Measurements from ENCODE around the gene PCDHA9.
"Not testable (repeated sequence)": the region's sequence is repeated elsewhere in the genome, so short reads cannot be mapped to it uniquely, and the experiment has no call there.

PCDHA9 gene

DNA sequence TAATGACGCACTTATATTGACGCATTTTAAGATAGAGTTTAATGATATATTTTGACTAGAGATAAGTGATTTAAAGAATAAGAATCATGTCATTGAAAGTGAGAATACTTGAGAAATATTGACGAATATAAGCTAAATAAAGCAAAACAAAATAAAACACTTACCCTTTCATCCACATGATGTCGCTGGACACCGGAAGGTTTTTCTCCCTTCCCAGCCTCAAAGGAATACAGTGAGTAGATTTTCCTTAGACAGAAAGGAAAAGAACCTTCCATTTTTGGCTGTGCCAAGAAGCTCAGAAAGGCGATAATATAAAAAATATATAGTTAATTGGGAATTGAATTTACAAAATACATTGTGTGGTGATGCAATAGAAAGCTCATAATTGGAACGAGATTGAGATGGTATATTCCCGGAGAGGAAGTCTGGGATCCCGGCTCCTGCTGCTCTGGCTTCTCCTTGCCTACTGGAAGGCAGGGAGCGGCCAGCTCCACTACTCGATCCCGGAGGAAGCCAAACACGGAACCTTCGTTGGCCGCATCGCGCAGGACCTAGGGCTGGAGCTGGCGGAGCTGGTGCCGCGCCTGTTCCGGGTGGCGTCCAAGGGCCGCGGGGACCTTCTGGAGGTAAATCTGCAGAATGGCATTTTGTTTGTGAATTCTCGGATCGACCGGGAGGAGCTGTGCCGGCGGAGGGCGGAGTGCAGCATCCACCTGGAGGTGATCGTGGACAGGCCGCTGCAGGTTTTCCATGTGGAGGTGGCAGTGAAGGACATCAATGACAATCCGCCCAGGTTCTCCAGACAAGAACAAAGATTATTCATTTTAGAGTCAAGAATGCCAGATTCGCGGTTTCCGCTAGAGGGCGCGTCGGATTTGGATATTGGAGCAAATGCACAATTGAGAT lies 26.6 kb upstream of the PCDHA9 start, which contains the start of gene PCDHA5:
Gene PCDHA5, plus strand, starts transcription at position 239 of the 906 bp plus-strand sequence.
- H3K9me3 ChIP-seq (ENCODE audit: control insufficient read depth in 5 of 5, low read length in 5 of 5) = peaks cover 5 to 19% (median 15%) of the 10 kb centered on the region in 5 donors
- no peak within 1 kb of the TSS for H3K9ac ChIP-seq (ENCODE audit: low read length in 5 of 5)
- no peaks in the 10 kb centered on the region for H3K4me1 ChIP-seq (ENCODE audit: control insufficient read depth in 5 of 5, insufficient read depth in 5 of 5, low read length in 5 of 5)
- H3K36me3 ChIP-seq (ENCODE audit: control insufficient read depth in 5 of 5, insufficient read depth in 5 of 5, low read length in 5 of 5) = no peaks in the 10 kb centered on the region
- H3K27ac ChIP-seq (ENCODE audit: low read depth, low read length) = no peak within 1 kb of the TSS
- H3K27me3 ChIP-seq (ENCODE audit: control insufficient read depth in 5 of 5, insufficient read depth in 4 of 5, low read length in 5 of 5) = peaks cover 0 to 10% (median 0%) of the 10 kb centered on the region in 5 donors
- H3K4me3 ChIP-seq (ENCODE audit: low read depth in 1 of 5, low read length in 5 of 5) = peak within 1 kb of the TSS in 3 of 5 donors; percentile 22 to 45 (median 29)

DNA sequence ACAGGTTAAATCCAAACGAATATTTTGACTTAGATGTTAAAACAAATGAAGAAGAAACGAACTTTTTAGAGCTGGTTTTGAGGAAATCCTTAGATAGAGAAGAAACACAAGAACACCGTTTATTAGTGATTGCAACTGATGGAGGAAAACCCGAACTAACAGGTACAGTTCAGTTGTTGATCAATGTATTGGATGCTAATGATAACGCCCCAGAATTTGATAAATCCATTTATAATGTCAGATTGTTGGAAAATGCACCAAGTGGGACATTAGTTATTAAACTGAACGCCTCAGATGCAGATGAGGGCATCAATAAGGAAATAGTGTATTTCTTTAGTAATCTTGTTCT lies 25.9 kb upstream of the PCDHA9 start:
- Histone ChIP-seq H3K4me1 (ENCODE audit: control insufficient read depth in 5 of 5, insufficient read depth in 5 of 5, low read length in 5 of 5) (no peaks in the 10 kb centered on the region), H3K36me3 (ENCODE audit: control insufficient read depth in 5 of 5, insufficient read depth in 5 of 5, low read length in 5 of 5) (no peaks in the 10 kb centered on the region), H3K27ac (ENCODE audit: low read depth, low read length) (no peak overlapping the region), H3K9me3 (ENCODE audit: control insufficient read depth in 5 of 5, low read length in 5 of 5) (peaks cover 5 to 15% (median 12%) of the 10 kb centered on the region in 5 donors), H3K4me3 (ENCODE audit: low read depth in 1 of 5, low read length in 5 of 5) (peak overlapping the region in 1 of 5 donors; percentile 45), H3K9ac (ENCODE audit: low read length in 5 of 5) (no peak overlapping the region), H3K27me3 (ENCODE audit: control insufficient read depth in 5 of 5, insufficient read depth in 4 of 5, low read length in 5 of 5) (peaks cover 0 to 10% (median 0%) of the 10 kb centered on the region in 5 donors)

DNA sequence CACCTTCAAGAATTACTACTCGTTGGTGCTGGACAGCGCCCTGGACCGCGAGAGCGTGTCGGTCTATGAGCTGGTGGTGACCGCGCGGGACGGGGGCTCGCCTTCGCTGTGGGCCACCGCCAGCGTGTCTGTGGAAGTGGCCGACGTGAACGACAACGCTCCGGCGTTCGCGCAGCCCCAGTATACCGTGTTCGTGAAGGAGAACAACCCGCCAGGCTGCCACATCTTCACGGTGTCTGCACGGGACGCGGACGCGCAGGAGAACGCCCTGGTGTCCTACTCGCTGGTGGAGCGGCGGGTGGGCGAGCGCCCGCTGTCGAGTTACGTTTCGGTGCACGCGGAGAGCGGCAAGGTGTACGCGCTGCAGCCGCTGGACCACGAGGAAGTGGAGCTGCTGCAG lies 25.2 kb upstream of the PCDHA9 start:
- not testable (repeated sequence) for H3K9ac ChIP-seq (ENCODE audit: low read length in 5 of 5); H3K4me1 ChIP-seq (ENCODE audit: control insufficient read depth in 5 of 5, insufficient read depth in 5 of 5, low read length in 5 of 5); H3K36me3 ChIP-seq (ENCODE audit: control insufficient read depth in 5 of 5, insufficient read depth in 5 of 5, low read length in 5 of 5); H3K27ac ChIP-seq (ENCODE audit: low read depth, low read length); H3K4me3 ChIP-seq (ENCODE audit: low read depth in 1 of 5, low read length in 5 of 5)
- H3K27me3 ChIP-seq (ENCODE audit: control insufficient read depth in 5 of 5, insufficient read depth in 4 of 5, low read length in 5 of 5) = peaks cover 0 to 10% (median 0%) of the 10 kb centered on the region in 5 donors
- peaks cover 1 to 19% (median 12%) of the 10 kb centered on the region in 5 donors for H3K9me3 ChIP-seq (ENCODE audit: control insufficient read depth in 5 of 5, low read length in 5 of 5)

DNA sequence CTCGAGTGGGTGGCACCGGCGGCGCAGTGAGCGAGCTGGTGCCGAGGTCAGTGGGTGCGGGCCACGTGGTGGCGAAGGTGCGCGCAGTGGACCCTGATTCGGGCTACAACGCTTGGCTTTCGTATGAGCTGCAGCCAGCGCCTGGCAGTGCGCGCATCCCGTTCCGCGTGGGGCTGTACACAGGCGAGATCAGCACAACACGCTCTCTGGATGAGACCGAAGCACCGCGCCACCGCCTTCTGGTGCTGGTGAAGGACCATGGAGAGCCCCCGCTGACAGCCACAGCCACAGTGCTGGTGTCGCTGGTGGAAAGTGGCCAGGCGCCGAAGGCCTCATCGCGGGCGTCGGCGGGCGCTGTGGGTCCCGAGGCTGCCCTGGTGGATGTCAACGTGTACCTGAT lies 24.7 kb upstream of the PCDHA9 start:
- Histone ChIP-seq H3K4me1 (ENCODE audit: control insufficient read depth in 5 of 5, insufficient read depth in 5 of 5, low read length in 5 of 5) (no peaks in the 10 kb centered on the region), H3K36me3 (ENCODE audit: control insufficient read depth in 5 of 5, insufficient read depth in 5 of 5, low read length in 5 of 5) (no peaks in the 10 kb centered on the region), H3K9ac (ENCODE audit: low read length in 5 of 5) (no peak overlapping the region), H3K27me3 (ENCODE audit: control insufficient read depth in 5 of 5, insufficient read depth in 4 of 5, low read length in 5 of 5) (peaks cover 0 to 10% (median 0%) of the 10 kb centered on the region in 5 donors), H3K4me3 (ENCODE audit: low read depth in 1 of 5, low read length in 5 of 5) (no peak overlapping the region), H3K9me3 (ENCODE audit: control insufficient read depth in 5 of 5, low read length in 5 of 5) (peaks cover 0 to 22% (median 14%) of the 10 kb centered on the region in 5 donors), H3K27ac (ENCODE audit: low read depth, low read length) (no peak overlapping the region)

DNA sequence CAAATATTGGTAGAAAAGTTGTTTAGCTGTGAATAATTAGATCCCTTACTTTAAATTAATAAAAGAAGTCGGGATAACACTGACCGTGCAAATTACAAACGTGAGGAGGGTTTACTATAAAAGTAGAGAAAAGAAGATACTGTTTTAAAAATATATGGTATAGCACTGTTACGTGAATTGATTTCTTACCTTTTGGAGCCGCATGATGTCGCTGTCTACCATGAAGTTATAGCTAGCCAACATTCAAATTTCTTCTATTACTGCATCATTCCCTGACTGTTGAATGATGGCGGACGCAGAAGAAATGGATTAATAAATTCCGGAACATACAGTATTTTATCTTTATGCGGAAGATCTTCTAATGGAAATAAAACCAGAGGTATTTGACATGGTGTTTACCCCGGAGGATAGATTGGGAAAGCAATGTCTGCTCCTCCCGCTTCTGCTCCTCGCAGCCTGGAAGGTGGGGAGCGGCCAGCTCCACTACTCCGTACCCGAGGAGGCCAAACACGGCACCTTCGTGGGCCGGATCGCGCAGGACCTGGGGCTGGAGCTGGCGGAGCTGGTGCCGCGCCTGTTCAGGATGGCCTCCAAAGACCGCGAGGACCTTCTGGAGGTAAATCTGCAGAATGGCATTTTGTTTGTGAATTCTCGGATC lies 20.3 kb upstream of the PCDHA9 start, which contains the start of gene PCDHA6:
Gene PCDHA6, plus strand, starts transcription at position 257 of the 658 bp plus-strand sequence. Its CDS starts 132 bp downstream, at position 389.
- peaks cover 0 to 19% (median 3%) of the 10 kb centered on the region in 5 donors for H3K27me3 ChIP-seq (ENCODE audit: control insufficient read depth in 5 of 5, insufficient read depth in 4 of 5, low read length in 5 of 5)
- no peak within 1 kb of the TSS for H3K9ac ChIP-seq (ENCODE audit: low read length in 5 of 5)
- peaks cover 2 to 35% (median 22%) of the 10 kb centered on the region in 5 donors for H3K9me3 ChIP-seq (ENCODE audit: control insufficient read depth in 5 of 5, low read length in 5 of 5)
- no peaks in the 10 kb centered on the region for H3K4me1 ChIP-seq (ENCODE audit: control insufficient read depth in 5 of 5, insufficient read depth in 5 of 5, low read length in 5 of 5)
- H3K27ac ChIP-seq (ENCODE audit: low read depth, low read length) = no peak within 1 kb of the TSS
- peak within 1 kb of the TSS in 4 of 5 donors; percentile 5 to 48 (median 39) for H3K4me3 ChIP-seq (ENCODE audit: low read depth in 1 of 5, low read length in 5 of 5)
- no peaks in the 10 kb centered on the region for H3K36me3 ChIP-seq (ENCODE audit: control insufficient read depth in 5 of 5, insufficient read depth in 5 of 5, low read length in 5 of 5)

DNA sequence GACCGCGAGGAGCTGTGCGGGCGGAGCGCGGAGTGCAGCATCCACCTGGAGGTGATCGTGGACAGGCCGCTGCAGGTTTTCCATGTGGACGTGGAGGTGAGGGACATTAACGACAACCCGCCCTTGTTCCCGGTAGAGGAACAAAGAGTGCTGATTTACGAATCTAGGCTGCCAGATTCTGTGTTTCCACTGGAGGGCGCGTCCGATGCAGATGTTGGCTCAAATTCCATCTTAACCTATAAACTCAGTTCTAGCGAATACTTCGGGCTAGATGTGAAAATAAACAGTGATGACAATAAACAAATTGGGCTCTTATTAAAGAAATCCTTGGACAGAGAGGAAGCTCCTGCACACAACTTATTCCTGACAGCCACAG lies 19.8 kb upstream of the PCDHA9 start:
- H3K27me3 ChIP-seq (ENCODE audit: control insufficient read depth in 5 of 5, insufficient read depth in 4 of 5, low read length in 5 of 5) = peaks cover 0 to 20% (median 3%) of the 10 kb centered on the region in 5 donors
- no peaks in the 10 kb centered on the region for H3K36me3 ChIP-seq (ENCODE audit: control insufficient read depth in 5 of 5, insufficient read depth in 5 of 5, low read length in 5 of 5)
- no peak overlapping the region for H3K27ac ChIP-seq (ENCODE audit: low read depth, low read length)
- no peak overlapping the region for H3K9ac ChIP-seq (ENCODE audit: low read length in 5 of 5)
- H3K9me3 ChIP-seq (ENCODE audit: control insufficient read depth in 5 of 5, low read length in 5 of 5) = peaks cover 2 to 29% (median 19%) of the 10 kb centered on the region in 5 donors
- H3K4me3 ChIP-seq (ENCODE audit: low read depth in 1 of 5, low read length in 5 of 5) = peak overlapping the region in 3 of 5 donors; percentile 5 to 48 (median 34)
- no peaks in the 10 kb centered on the region for H3K4me1 ChIP-seq (ENCODE audit: control insufficient read depth in 5 of 5, insufficient read depth in 5 of 5, low read length in 5 of 5)

DNA sequence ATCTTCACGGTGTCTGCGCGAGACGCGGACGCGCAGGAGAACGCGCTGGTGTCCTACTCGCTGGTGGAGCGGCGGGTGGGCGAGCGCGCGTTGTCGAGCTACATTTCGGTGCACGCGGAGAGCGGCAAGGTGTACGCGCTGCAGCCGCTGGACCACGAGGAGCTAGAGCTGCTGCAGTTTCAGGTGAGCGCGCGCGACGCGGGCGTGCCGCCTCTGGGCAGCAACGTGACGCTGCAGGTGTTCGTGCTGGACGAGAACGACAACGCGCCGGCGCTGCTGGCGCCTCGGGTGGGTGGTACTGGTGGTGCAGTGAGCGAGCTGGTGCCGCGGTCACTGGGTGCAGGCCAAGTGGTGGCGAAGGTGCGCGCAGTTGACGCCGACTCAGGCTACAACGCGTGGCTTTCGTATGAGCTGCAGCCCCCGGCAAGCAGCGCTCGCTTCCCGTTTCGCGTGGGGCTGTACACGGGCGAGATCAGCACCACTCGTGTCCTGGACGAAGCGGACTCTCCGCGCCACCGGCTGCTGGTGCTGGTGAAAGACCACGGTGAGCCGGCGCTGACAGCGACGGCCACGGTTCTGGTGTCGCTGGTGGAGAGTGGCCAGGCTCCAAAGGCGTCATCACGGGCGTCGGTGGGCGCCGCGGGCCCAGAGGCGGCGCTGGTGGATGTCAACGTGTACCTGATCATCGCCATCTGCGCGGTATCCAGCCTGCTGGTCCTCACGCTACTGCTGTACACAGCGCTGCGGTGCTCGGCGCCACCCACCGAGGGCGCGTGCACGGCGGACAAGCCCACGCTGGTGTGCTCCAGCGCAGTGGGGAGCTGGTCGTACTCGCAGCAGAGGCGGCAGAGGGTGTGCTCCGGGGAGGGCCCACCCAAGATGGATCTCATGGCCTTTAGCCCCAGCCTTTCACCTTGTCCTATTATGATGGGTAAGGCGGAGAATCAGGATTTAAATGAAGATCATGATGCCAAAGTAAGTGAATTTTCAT lies 18.4 kb upstream of the PCDHA9 start:
- not testable (repeated sequence) for H3K36me3 ChIP-seq (ENCODE audit: control insufficient read depth in 5 of 5, insufficient read depth in 5 of 5, low read length in 5 of 5); H3K27ac ChIP-seq (ENCODE audit: low read depth, low read length); H3K4me1 ChIP-seq (ENCODE audit: control insufficient read depth in 5 of 5, insufficient read depth in 5 of 5, low read length in 5 of 5); H3K9ac ChIP-seq (ENCODE audit: low read length in 5 of 5)
- peaks cover 0 to 14% (median 2%) of the 10 kb centered on the region in 5 donors for H3K27me3 ChIP-seq (ENCODE audit: control insufficient read depth in 5 of 5, insufficient read depth in 4 of 5, low read length in 5 of 5)
- H3K4me3 ChIP-seq (ENCODE audit: low read depth in 1 of 5, low read length in 5 of 5) = peak overlapping the region in 1 of 5 donors; percentile 22
- H3K9me3 ChIP-seq (ENCODE audit: control insufficient read depth in 5 of 5, low read length in 5 of 5) = peaks cover 2 to 26% (median 14%) of the 10 kb centered on the region in 5 donors

DNA sequence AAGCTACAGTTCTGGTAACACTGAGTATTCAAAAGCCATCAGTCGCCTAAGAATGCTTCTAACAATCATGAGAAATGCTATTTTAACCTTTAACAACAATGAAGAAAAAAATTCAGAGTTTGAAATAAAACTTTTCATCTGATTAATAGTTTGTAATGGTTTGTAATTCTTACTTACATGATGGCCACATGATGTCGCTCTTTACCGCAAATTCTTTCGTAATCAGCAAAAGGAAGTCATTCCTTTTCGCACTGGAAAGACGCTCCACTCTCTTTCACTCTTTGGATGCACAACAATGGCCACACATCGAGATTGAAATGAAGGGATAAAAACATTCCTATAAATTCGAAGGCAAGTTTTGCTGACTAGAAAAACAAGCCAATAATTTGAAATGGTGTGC lies 14.2 kb upstream of the PCDHA9 start, which contains the start of gene PCDHA7:
Gene PCDHA7, plus strand, starts transcription at position 277 of the 400 bp plus-strand sequence. Its CDS starts 115 bp downstream, at position 392.
- Histone ChIP-seq H3K9me3 (ENCODE audit: control insufficient read depth in 5 of 5, low read length in 5 of 5) (peaks cover 2 to 28% (median 23%) of the 10 kb centered on the region in 5 donors), H3K4me3 (ENCODE audit: low read depth in 1 of 5, low read length in 5 of 5) (peak within 1 kb of the TSS; percentile 4 to 54 (median 34)), H3K4me1 (ENCODE audit: control insufficient read depth in 5 of 5, insufficient read depth in 5 of 5, low read length in 5 of 5) (no peaks in the 10 kb centered on the region), H3K36me3 (ENCODE audit: control insufficient read depth in 5 of 5, insufficient read depth in 5 of 5, low read length in 5 of 5) (no peaks in the 10 kb centered on the region), H3K27me3 (ENCODE audit: control insufficient read depth in 5 of 5, insufficient read depth in 4 of 5, low read length in 5 of 5) (peaks cover 2 to 25% (median 7%) of the 10 kb centered on the region in 5 donors), H3K27ac (ENCODE audit: low read depth, low read length) (no peak within 1 kb of the TSS), H3K9ac (ENCODE audit: low read length in 5 of 5) (no peak within 1 kb of the TSS)

DNA sequence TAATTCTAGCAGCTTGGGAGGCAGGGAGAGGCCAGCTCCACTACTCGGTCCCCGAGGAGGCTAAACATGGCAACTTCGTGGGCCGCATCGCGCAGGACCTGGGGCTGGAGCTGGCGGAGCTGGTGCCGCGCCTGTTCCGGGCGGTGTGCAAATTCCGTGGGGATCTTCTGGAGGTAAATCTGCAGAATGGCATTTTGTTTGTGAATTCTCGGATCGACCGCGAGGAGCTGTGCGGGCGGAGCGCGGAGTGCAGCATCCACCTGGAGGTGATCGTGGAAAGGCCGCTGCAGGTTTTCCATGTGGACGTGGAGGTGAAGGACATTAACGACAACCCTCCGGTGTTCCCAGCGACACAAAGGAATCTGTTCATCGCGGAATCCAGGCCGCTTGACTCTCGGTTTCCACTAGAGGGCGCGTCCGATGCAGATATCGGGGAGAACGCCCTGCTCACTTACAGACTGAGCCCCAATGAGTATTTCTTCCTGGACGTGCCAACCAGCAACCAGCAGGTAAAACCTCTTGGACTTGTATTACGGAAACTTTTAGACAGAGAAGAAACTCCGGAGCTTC lies 13.7 kb upstream of the PCDHA9 start:
- H3K4me3 ChIP-seq (ENCODE audit: low read depth in 1 of 5, low read length in 5 of 5) = peak overlapping the region; percentile 4 to 54 (median 34)
- H3K9ac ChIP-seq (ENCODE audit: low read length in 5 of 5); H3K4me1 ChIP-seq (ENCODE audit: control insufficient read depth in 5 of 5, insufficient read depth in 5 of 5, low read length in 5 of 5); H3K27ac ChIP-seq (ENCODE audit: low read depth, low read length); H3K36me3 ChIP-seq (ENCODE audit: control insufficient read depth in 5 of 5, insufficient read depth in 5 of 5, low read length in 5 of 5): not testable (repeated sequence)
- peaks cover 2 to 25% (median 22%) of the 10 kb centered on the region in 5 donors for H3K9me3 ChIP-seq (ENCODE audit: control insufficient read depth in 5 of 5, low read length in 5 of 5)
- peaks cover 2 to 23% (median 7%) of the 10 kb centered on the region in 5 donors for H3K27me3 ChIP-seq (ENCODE audit: control insufficient read depth in 5 of 5, insufficient read depth in 4 of 5, low read length in 5 of 5)
